Measurements from ENCODE around the gene ACSF2.
A peak's percentile ranks its signal among the peaks of the same experiment; 100 is the strongest.

ACSF2 gene

GRCh38 chr17:50467855-50468303, 41.9 kb downstream of the ACSF2 start:
- TF ChIP-seq CTCF (IDR thresholded peaks at IDR 0.05; ENCODE audit: low read depth, low read length, missing control alignments): no peak
- no peak overlapping the region for H3K4me3 ChIP-seq (ENCODE audit: low read depth, low read length)
- no peak for DNase-seq (ENCODE audit: low read depth)
- in situ Hi-C loops (cut with HindIII; ENCODE audit: low sequenced_read_pairs): no loop called here

GRCh38 chr17:50468304-50469207, 42.5 kb downstream of the ACSF2 start, which contains the start of gene CHAD:
CHAD (minus strand) TSS chr17:50468880; CDS start chr17:50468813, 67 bp downstream.
- peak within 1 kb of the TSS; percentile 38 for H3K4me3 ChIP-seq (ENCODE audit: low read depth, low read length)
- in situ Hi-C loops (cut with HindIII; ENCODE audit: low sequenced_read_pairs): no loop called here
- no peak for DNase-seq (ENCODE audit: low read depth)
- TF ChIP-seq CTCF (IDR thresholded peaks at IDR 0.05; ENCODE audit: low read depth, low read length, missing control alignments): no peak

- no peak for TF ChIP-seq CTCF (IDR thresholded peaks at IDR 0.05; ENCODE audit: low read depth, low read length, missing control alignments)
- DNase-seq (ENCODE audit: low read depth): no peak
- in situ Hi-C loops (cut with HindIII; ENCODE audit: low sequenced_read_pairs): no loop called here
- peak overlapping the region; percentile 38 for H3K4me3 ChIP-seq (ENCODE audit: low read depth, low read length)
These were observed 43.2 kb downstream of the ACSF2 start for GRCh38 chr17:50469208-50469605.

- no peak for TF ChIP-seq CTCF (IDR thresholded peaks at IDR 0.05; ENCODE audit: low read depth, low read length, missing control alignments)
- no peak for DNase-seq (ENCODE audit: low read depth)
- H3K4me3 ChIP-seq (ENCODE audit: low read depth, low read length): no peak overlapping the region
- in situ Hi-C loops (cut with HindIII; ENCODE audit: low sequenced_read_pairs): no loop called here
These were observed 43.8 kb downstream of the ACSF2 start for GRCh38 chr17:50469671-50470305.

GRCh38 chr17:50470426-50470825, 44.4 kb downstream of the ACSF2 start:
- in situ Hi-C loops (cut with HindIII; ENCODE audit: low sequenced_read_pairs): no loop called here

More at GRCh38 chr17:50470426-50470825, 44.4 kb downstream of the ACSF2 start:
- TF ChIP-seq CTCF (IDR thresholded peaks at IDR 0.05; ENCODE audit: low read depth, low read length, missing control alignments): no peak
- DNase-seq (ENCODE audit: low read depth): no peak
- H3K4me3 ChIP-seq (ENCODE audit: low read depth, low read length): no peak overlapping the region
